ENCODE data around the gene TRPM3.

GRCh38 chr9:70586476-70586875, 534.9 kb downstream of the TRPM3 start:
- TF ChIP-seq, protein P1, sequence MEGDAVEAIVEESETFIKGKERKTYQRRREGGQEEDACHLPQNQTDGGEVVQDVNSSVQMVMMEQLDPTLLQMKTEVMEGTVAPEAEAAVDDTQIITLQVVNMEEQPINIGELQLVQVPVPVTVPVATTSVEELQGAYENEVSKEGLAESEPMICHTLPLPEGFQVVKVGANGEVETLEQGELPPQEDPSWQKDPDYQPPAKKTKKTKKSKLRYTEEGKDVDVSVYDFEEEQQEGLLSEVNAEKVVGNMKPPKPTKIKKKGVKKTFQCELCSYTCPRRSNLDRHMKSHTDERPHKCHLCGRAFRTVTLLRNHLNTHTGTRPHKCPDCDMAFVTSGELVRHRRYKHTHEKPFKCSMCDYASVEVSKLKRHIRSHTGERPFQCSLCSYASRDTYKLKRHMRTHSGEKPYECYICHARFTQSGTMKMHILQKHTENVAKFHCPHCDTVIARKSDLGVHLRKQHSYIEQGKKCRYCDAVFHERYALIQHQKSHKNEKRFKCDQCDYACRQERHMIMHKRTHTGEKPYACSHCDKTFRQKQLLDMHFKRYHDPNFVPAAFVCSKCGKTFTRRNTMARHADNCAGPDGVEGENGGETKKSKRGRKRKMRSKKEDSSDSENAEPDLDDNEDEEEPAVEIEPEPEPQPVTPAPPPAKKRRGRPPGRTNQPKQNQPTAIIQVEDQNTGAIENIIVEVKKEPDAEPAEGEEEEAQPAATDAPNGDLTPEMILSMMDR (IDR thresholded peaks at IDR 0.05) = no peak
- no peak for TF ChIP-seq POLR2A (IDR thresholded peaks at IDR 0.05)
